Hepatocyte (in vitro differentiated cells): ENCODE data around the gene ACTA2. TPM values are rescaled to one million over a fixed set of nuclear protein-coding genes. Genes with fewer than 3 reads are reported as not detected.

ENCODE experiments used
- DNase-seq: peaks from one replicate; pipeline ENCODE4 v3.0.0-alpha.2; 2016; ENCODE audit warnings: low spot score
- H2AFZ ChIP-seq: fragments of 200-600 bp; sonication (generic); 2 replicates; pipeline ENCODE4 v1.6.0; 2016; ENCODE audit warnings: antibody characterized with exemption, mild to moderate bottlenecking
- H3K27ac ChIP-seq: fragments of 200-600 bp; sonication (generic); 2 replicates; pipeline ENCODE4 v1.5.1; 2016; ENCODE audit warnings: mild to moderate bottlenecking
- H3K27me3 ChIP-seq: fragments of 200-600 bp; sonication (generic); 2 replicates; pipeline ENCODE4 v1.6.1; 2016
- H3K36me3 ChIP-seq: fragments of 200-600 bp; sonication (generic); replicated peaks from 2 replicates; pipeline ENCODE4 v1.5.1; 2016; ENCODE audit warnings: low read depth; ENCODE audit not compliant: insufficient read depth
- H3K4me1 ChIP-seq: fragments of 200-600 bp; sonication (generic); 2 replicates; pipeline ENCODE4 v1.5.1; 2016; ENCODE audit warnings: mild to moderate bottlenecking, moderate library complexity; ENCODE audit not compliant: insufficient read depth
- H3K4me2 ChIP-seq: fragments of 200-600 bp; sonication (generic); 2 replicates; pipeline ENCODE4 v1.6.0; 2016
- H3K4me3 ChIP-seq: fragments of 200-600 bp; sonication (generic); 2 replicates; pipeline ENCODE4 v1.5.1; 2016; ENCODE audit warnings: mild to moderate bottlenecking
- H3K79me2 ChIP-seq: fragments of 200-600 bp; sonication (generic); 2 replicates; pipeline ENCODE4 v1.6.0; 2017; ENCODE audit warnings: mild to moderate bottlenecking
- H3K9me2 ChIP-seq: fragments of 200-600 bp; sonication (generic); replicated peaks from 2 replicates; pipeline ENCODE4 v1.6.0; 2017; ENCODE audit warnings: mild to moderate bottlenecking; ENCODE audit not compliant: insufficient read depth
- H3K9me3 ChIP-seq: fragments of 200-600 bp; sonication (generic); 2 replicates; pipeline ENCODE4 v1.5.1; 2016; ENCODE audit warnings: low read depth, mild to moderate bottlenecking
- H4K20me1 ChIP-seq: fragments of 200-600 bp; sonication (generic); 2 replicates; pipeline ENCODE4 v1.6.0; 2016; ENCODE audit warnings: mild to moderate bottlenecking; ENCODE audit not compliant: insufficient read depth, poor library complexity, severe bottlenecking
- EZH2 ChIP-seq: fragments of 200-600 bp; sonication (generic); IDR thresholded peaks from 2 replicates; pipeline ENCODE4 v1.6.1; 2016; ENCODE audit warnings: antibody characterized with exemption, mild to moderate bottlenecking, borderline replicate concordance
- EZH2phosphoT487 ChIP-seq: fragments of 200-600 bp; sonication (generic); IDR thresholded peaks from one replicate; pipeline ENCODE4 v1.6.1; 2018; ENCODE audit warnings: antibody characterized with exemption, mild to moderate bottlenecking, low read depth, moderate library complexity; ENCODE audit not compliant: unreplicated experiment, severe bottlenecking
- WGBS: methylation state at CpG from one replicate; pipeline ENCODE4 v1.1.6; 2016; ENCODE audit warnings: low lambda C conversion rate; ENCODE audit errors: missing lambda C conversion rate; 5-methylcytosine and 5-hydroxymethylcytosine counted together
- polyA plus RNA-seq: library from polyadenylated mRNA; unstranded; fragments of >200 nt; fragmentation: Nextera tagmentation; extraction: Ambion mirVana; gene quantifications from 2 replicates; pipeline ENCODE4 v1.2.1, GENCODE V29; 2016
- total RNA-seq: library from RNA; depleted of rRNA; stranded (reverse); fragments of >200 nt; gene quantifications from 2 replicates; pipeline ENCODE4 v1.2.3, GENCODE V29; 2014
- TF ChIP-seq, protein P1 (sequence below): fragments of 200-600 bp; sonication (generic); IDR thresholded peaks from 2 replicates; pipeline ENCODE4 v1.5.1; 2016; ENCODE audit warnings: antibody characterized with exemption, mild to moderate bottlenecking; ENCODE audit not compliant: poor library complexity

The ACTA2 gene
- total and polyA plus RNA-seq, 2 experiments from 2014 or later = 207 to 218 TPM

DNA sequence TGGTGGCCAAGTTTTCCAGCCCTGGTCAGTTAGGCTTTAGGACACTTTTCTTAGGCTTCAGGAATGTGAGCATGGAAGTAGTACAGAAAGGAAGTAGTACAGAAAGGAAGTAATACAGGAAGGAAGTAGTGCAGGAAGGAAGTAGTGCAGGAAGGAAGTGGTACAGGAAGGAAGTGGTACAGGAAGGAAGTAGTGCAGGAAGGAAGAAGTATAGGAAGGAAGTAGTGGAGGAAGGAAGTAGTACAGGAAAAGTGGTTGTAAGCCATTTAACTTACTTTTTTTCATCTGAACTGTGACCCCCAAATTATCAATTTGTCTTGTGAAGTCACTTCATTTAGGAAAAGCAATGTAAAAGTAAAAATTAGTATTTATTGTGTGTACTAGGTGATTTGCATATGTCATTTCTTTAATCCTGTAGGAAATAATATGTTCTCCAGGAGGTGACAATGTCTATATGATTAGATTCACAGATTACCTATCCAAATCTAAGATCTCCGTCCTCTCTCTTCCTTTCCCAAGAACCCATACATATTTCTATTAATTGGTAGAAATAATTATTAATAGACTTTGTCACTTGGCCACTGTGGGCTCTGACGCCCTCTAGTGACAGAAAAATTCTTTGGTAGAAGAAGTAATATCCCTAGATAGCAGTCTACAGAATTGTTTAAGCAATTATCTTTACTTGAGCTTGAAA is 34.1 kb upstream of the ACTA2 start:
- Histone ChIP-seq H3K36me3 (no peaks in the 10 kb centered on the region), H4K20me1 (no peaks in the 10 kb centered on the region), H3K9me3 (no peaks in the 10 kb centered on the region), H3K27me3 (no peaks in the 10 kb centered on the region), H3K4me3 (no peak overlapping the region), H3K27ac (no peak overlapping the region), H3K9me2 (no peaks in the 10 kb centered on the region), H3K4me1 (peaks cover 11% of the 10 kb centered on the region), H2AFZ (no peak overlapping the region), H3K4me2 (no peak overlapping the region), H3K79me2 (no peaks in the 10 kb centered on the region)
- no peak for TF ChIP-seq EZH2
- TF ChIP-seq EZH2phosphoT487 = no peak
- TF ChIP-seq, protein P1, sequence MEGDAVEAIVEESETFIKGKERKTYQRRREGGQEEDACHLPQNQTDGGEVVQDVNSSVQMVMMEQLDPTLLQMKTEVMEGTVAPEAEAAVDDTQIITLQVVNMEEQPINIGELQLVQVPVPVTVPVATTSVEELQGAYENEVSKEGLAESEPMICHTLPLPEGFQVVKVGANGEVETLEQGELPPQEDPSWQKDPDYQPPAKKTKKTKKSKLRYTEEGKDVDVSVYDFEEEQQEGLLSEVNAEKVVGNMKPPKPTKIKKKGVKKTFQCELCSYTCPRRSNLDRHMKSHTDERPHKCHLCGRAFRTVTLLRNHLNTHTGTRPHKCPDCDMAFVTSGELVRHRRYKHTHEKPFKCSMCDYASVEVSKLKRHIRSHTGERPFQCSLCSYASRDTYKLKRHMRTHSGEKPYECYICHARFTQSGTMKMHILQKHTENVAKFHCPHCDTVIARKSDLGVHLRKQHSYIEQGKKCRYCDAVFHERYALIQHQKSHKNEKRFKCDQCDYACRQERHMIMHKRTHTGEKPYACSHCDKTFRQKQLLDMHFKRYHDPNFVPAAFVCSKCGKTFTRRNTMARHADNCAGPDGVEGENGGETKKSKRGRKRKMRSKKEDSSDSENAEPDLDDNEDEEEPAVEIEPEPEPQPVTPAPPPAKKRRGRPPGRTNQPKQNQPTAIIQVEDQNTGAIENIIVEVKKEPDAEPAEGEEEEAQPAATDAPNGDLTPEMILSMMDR = peak; percentile 74
- 28% methylated on average over 2 of the region's 2 CpGs for WGBS
- peak; percentile 65 for DNase-seq

DNA sequence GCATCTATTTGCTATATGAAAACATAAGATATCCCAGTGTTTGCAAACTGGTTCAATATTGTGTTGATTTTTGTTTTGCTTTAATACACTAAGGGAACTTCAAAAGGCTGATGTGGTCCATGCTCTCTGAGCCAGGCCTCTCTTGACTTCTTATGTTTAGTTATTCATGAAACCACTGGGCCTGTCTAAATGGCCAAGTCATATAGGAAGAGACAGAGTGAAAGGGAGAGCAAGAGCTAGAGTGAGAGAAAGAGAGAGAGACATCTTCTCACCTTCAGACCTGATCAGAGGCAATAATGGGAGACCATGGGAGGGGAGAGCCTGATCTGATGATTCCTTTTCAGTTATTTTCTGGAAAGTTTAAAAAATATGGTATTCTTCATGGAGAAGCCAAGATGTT is 32.0 kb upstream of the ACTA2 start:
- H3K4me3 ChIP-seq = no peak overlapping the region
- no peaks in the 10 kb centered on the region for H4K20me1 ChIP-seq
- H3K9me2 ChIP-seq = no peaks in the 10 kb centered on the region
- H3K27me3 ChIP-seq = no peaks in the 10 kb centered on the region
- H3K36me3 ChIP-seq = no peaks in the 10 kb centered on the region
- H3K27ac ChIP-seq = no peak overlapping the region
- no peak overlapping the region for H3K4me2 ChIP-seq
- H2AFZ ChIP-seq = no peak overlapping the region
- DNase-seq = no peak
- H3K79me2 ChIP-seq = no peaks in the 10 kb centered on the region
- TF ChIP-seq, protein P1 = no peak
- TF ChIP-seq EZH2phosphoT487 (no peak), EZH2 (no peak)
- no peaks in the 10 kb centered on the region for H3K9me3 ChIP-seq
- peaks cover 8% of the 10 kb centered on the region for H3K4me1 ChIP-seq

- WGBS = 35% methylated on average over 1 of the region's 1 CpG
These were observed 31.4 kb upstream of the ACTA2 start for GRCh38 chr10:88983939-88984338.

More at GRCh38 chr10:88983939-88984338, 31.4 kb upstream of the ACTA2 start:
- no peaks in the 10 kb centered on the region for H3K36me3 ChIP-seq
- H3K9me2 ChIP-seq = no peaks in the 10 kb centered on the region
- no peaks in the 10 kb centered on the region for H3K79me2 ChIP-seq
- TF ChIP-seq EZH2phosphoT487 (no peak), EZH2 (no peak)
- TF ChIP-seq, protein P1 = no peak
- H3K4me2 ChIP-seq = no peak overlapping the region
- H3K4me1 ChIP-seq = peaks cover 8% of the 10 kb centered on the region
- H3K27me3 ChIP-seq = no peaks in the 10 kb centered on the region
- H3K4me3 ChIP-seq = no peak overlapping the region
- H3K27ac ChIP-seq = peak overlapping the region; percentile 11
- no peaks in the 10 kb centered on the region for H4K20me1 ChIP-seq
- no peaks in the 10 kb centered on the region for H3K9me3 ChIP-seq
- H2AFZ ChIP-seq = no peak overlapping the region
- DNase-seq = no peak
